NCI-H345 (cell line): ENCODE results near the gene ADGRV1.
"Not testable (repeated sequence)": the region's sequence is repeated elsewhere in the genome, so short reads cannot be mapped to it uniquely, and the experiment has no call there.

Experiments
- DNase-seq: peaks from one replicate; lab custom pipeline; 2025; lab: John Stamatoyannopoulos, UW

Gene ADGRV1

GRCh38 chr5:90600307-90600706, 41.7 kb downstream of the ADGRV1 start:
- DNase-seq, result not testable (repeated sequence)

DNA sequence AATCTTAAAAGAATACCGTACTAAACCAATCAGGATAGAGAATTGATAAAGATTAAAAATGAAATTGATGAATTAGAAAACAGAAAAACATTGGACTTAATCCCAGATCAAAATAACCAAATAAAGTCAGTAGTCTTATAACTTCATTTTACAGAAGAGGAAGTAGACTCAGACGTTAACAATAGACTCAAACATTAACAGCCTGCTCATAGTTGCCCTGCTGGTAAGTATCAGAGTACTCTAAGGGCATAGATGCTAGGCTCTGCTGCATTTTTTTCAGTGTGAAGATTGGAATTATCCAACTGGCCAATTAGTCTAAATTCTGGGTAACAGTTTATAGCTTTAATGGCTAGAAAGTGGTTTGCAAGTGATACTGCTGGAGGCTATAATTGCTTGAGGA, 42.9 kb downstream of the ADGRV1 start:
- no peak for DNase-seq

GRCh38 chr5:90602681-90603080, 44.1 kb downstream of the ADGRV1 start:
- no peak for DNase-seq

DNA sequence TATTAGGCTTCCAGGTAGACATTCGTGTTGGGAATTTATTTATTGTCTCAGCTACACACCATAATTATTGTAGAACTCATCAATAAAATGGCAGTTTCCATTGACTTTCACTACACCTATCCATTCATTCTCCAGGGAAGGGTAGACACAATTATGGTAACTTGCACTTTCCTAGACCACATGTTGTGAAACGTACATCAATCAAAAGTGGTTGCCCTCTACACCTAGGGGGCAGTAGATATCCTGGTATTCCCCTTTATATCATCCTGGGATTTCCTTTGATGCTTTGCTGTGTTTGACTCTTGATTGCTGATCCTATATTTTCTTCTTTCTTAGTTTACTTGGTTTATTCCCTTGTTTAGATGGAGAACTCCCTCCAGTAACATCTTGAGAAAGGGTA, 47.9 kb downstream of the ADGRV1 start:
- DNase-seq, result no peak

GRCh38 chr5:90612919-90613318, 54.3 kb downstream of the ADGRV1 start:
- DNase-seq, result no peak

- no peak for DNase-seq
These were observed 54.9 kb downstream of the ADGRV1 start for GRCh38 chr5:90613459-90613858.

DNA sequence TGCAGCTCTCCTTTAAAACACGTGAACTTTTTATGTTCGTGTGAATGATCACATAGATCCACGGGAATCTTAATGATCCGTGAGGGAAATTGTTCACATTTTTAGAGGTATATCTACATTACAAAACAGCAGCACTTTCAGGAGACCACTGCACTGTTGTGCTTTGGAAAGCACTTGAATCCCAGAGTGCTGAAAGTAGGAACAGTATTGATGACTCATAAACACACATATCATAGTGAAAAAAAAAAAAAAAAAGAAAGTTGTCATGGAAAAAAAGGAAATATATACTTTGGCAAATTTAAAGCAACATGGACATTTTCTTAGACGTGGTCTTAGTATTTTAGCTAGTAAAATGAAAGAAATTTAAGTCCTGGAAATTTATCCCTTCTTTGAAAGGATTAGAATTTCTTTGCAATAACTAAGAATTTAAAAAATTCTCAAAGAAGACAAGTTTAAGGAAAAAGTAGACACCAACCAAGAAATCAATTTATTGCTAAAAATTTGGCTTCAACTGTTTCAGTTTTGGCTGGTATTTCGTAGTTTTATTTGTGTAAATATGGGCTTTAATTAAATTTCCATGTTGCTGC, 55.4 kb downstream of the ADGRV1 start:
- no peak for DNase-seq

- DNase-seq, result no peak
These were observed 56.8 kb downstream of the ADGRV1 start for GRCh38 chr5:90615355-90615754.

- no peak for DNase-seq
These were observed 59.5 kb downstream of the ADGRV1 start for GRCh38 chr5:90618071-90618470.

- DNase-seq, result not testable (repeated sequence)
These were observed 61.2 kb downstream of the ADGRV1 start for GRCh38 chr5:90619762-90620161.

- DNase-seq, result no peak
These were observed 63.3 kb downstream of the ADGRV1 start for GRCh38 chr5:90621848-90622247.

- DNase-seq, result no peak
These were observed 67.9 kb downstream of the ADGRV1 start for GRCh38 chr5:90626493-90626892.

GRCh38 chr5:90628492-90628891, 69.9 kb downstream of the ADGRV1 start:
- DNase-seq, result no peak

GRCh38 chr5:90632791-90633190, 74.2 kb downstream of the ADGRV1 start:
- no peak for DNase-seq

GRCh38 chr5:90636948-90637347, 78.4 kb downstream of the ADGRV1 start:
- DNase-seq, result no peak

GRCh38 chr5:90637731-90638130, 79.1 kb downstream of the ADGRV1 start:
- DNase-seq, result no peak

GRCh38 chr5:90638878-90639277, 80.3 kb downstream of the ADGRV1 start:
- no peak for DNase-seq

DNA sequence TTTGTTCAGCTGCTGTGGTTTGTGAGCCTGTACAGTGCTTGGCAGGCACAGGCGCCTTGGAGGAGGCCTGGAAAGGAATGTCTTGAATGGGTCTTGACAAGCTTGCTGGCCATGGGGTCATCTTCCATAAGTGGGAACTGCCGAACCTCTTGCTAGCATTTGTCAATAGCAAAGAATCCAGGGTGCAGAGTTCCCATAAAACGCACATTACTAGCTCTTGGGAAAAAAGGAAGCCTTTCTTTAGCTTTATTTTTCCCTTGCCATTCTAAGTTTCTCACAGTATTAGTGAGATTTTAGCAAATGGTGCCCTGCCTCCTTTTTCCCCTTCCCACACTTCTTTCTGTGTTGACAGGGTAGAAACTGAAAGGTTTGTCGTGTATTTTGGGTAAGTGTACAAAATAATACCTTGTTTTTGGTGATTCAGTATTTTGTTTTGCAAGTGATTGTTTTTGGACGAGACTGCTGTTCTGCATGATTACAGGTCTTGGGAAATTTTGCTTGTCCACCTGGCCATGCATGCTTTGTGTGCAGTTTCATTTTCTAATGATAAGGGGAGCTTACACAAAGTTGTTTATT, 82.0 kb downstream of the ADGRV1 start:
- no peak for DNase-seq

DNA sequence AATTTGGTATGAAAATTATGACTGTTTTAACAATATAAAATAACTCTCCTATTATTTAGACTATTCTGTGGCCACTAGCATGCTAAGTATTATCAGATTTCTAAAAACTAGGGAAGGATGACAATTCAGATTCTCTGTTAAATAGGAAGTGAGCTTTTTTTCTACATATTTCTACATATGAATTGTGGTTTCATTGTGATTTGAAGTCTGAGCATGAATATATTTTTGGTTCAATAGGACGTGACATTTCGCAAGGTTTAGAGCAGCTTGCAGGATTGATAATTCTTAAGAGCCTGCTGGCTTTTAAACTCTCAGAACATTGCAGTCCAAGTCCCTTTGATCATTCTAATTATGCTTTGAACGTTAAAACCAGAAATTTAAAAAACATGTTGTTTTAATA, 82.9 kb downstream of the ADGRV1 start:
- DNase-seq, result no peak

DNA sequence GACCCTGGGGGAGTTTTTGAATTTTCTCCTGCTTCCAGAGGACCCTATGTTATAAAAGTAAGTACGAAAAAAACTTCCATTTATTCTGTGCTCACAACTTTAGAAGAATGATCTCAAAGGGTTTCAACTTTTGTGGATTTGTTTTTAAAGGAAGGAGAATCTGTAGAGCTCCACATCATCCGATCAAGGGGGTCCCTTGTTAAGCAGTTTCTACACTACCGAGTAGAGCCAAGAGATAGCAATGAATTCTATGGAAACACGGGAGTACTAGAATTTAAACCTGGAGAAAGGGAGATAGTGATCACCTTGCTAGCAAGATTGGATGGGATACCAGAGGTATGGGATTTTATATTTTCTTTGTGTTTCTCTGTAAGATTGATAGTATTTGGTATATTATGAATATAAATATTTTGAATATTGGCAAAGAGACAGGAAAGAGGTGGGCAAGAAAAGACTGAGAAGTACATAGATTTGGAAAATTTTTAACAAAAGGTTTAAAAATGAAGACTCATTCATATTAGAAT, 84.2 kb downstream of the ADGRV1 start:
- no peak for DNase-seq

DNA sequence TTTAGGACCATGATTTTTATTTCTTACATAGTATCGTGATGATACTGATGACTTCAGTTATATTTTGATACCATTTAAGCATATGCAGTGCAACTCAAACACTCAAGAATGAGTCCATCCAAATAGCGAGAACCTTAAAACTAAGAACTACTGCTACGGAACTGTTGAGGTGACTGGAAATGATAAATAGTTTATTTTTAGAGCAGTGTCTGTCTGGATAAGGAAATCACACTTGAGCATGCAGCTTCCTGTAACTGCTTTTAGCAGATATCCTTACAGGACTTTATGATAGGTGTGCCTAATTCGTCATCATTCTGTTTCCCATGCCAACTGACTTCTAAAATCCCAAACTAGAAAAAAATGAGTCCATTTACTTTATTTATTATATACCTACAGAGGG, 85.5 kb downstream of the ADGRV1 start:
- DNase-seq, result no peak

- DNase-seq, result no peak
These were observed 86.5 kb downstream of the ADGRV1 start for GRCh38 chr5:90645024-90645610.

- no peak for DNase-seq
These were observed 92.2 kb downstream of the ADGRV1 start for GRCh38 chr5:90650767-90651166.

GRCh38 chr5:90654215-90654614, 95.6 kb downstream of the ADGRV1 start:
- DNase-seq, result no peak
